Osteoblast (primary cell): ENCODE results near the gene BCL7B. TPM values are rescaled to one million over a fixed set of nuclear protein-coding genes. Genes with fewer than 3 reads are reported as not detected.
"Not testable (repeated sequence)": the region's sequence is repeated elsewhere in the genome, so short reads cannot be mapped to it uniquely, and the experiment has no call there.

Source experiments
- DNase-seq: peaks from one replicate; pipeline ENCODE4 v3.0.0; 2011; ENCODE audit warnings: low spot score, mixed read lengths; ENCODE audit not compliant: insufficient read length; ENCODE audit errors: missing footprints
- H2AFZ ChIP-seq: 2 replicates; pipeline ENCODE4 v1.6.0; 2011; ENCODE audit warnings: mild to moderate bottlenecking, low read length
- H3K27ac ChIP-seq: 2 replicates; pipeline ENCODE4 v1.5.1; 2011; ENCODE audit warnings: mild to moderate bottlenecking, low read depth, low read length, moderate library complexity
- H3K27me3 ChIP-seq: 2 replicates; pipeline ENCODE4 v1.6.0; 2012; ENCODE audit warnings: mild to moderate bottlenecking, control low read depth, inconsistent platforms, low read length, moderate library complexity; ENCODE audit not compliant: insufficient read depth
- H3K36me3 ChIP-seq: 2 replicates; pipeline ENCODE4 v1.5.1; 2011; ENCODE audit warnings: mild to moderate bottlenecking, low read length, control low read depth, moderate library complexity; ENCODE audit not compliant: insufficient read depth
- H3K4me1 ChIP-seq: 2 replicates; pipeline ENCODE4 v1.5.1; 2011; ENCODE audit warnings: mild to moderate bottlenecking, low read length, control low read depth, moderate library complexity; ENCODE audit not compliant: insufficient read depth
- H3K4me2 ChIP-seq: 2 replicates; pipeline ENCODE4 v1.6.0; 2011; ENCODE audit warnings: mild to moderate bottlenecking, low read length; ENCODE audit not compliant: insufficient read depth
- H3K4me3 ChIP-seq: fragments of 200-600 bp; sonication (generic); 3 replicates; pipeline ENCODE4 v1.5.1; 2012; ENCODE audit warnings: mild to moderate bottlenecking, low read length, inconsistent platforms; ENCODE audit not compliant: insufficient read depth
- H3K79me2 ChIP-seq: 2 replicates; pipeline ENCODE4 v1.6.0; 2012; ENCODE audit warnings: mild to moderate bottlenecking, low read length, control low read depth, inconsistent platforms; ENCODE audit not compliant: insufficient read depth
- H3K9me3 ChIP-seq: 2 replicates; pipeline ENCODE4 v1.5.1; 2011; ENCODE audit warnings: low read depth, low read length, control low read depth
- H4K20me1 ChIP-seq: 2 replicates; pipeline ENCODE4 v1.6.0; 2012; ENCODE audit warnings: mild to moderate bottlenecking, low read length, control low read depth; ENCODE audit not compliant: insufficient read depth
- total RNA-seq: library from RNA; depleted of rRNA; stranded (reverse); fragments of >200 nt; gene quantifications from 2 replicates; pipeline ENCODE4 v1.2.3, GENCODE V29; 2012
- TF ChIP-seq, protein P1 (sequence below): IDR thresholded peaks from 2 replicates; pipeline ENCODE4 v1.5.1; 2011; ENCODE audit warnings: mild to moderate bottlenecking, low read depth, low read length, moderate library complexity; ENCODE audit errors: extremely low read depth

The BCL7B gene
- total RNA-seq, 1 donor, result 32.9 TPM

DNA sequence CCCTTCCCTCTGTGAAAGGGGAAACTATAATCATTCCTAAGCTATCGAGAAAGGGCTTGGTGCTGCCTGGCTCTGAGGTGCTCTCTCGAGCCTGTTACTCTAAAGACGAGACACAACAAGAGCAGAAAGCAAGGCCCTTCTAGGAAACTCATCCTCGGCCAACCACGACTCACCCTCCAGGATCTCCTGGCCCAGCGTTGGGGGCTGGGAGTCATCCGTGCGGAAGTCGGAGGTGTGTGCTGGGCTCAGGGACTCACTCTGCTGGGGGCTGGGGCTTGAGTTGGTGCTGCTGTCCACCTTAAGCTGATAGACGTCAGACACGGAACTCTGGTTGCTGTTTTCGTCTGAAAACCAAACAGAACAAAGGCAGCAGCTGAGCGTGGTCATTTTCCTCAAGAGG lies 17.8 kb downstream of the BCL7B start:
- Histone ChIP-seq H4K20me1 (peaks cover 13% of the 10 kb centered on the region), H3K4me2 (no peak overlapping the region), H3K27ac (no peak overlapping the region), H3K4me1 (no peaks in the 10 kb centered on the region), H3K27me3 (no peaks in the 10 kb centered on the region), H3K79me2 (peaks cover 42% of the 10 kb centered on the region), H3K36me3 (peaks cover 69% of the 10 kb centered on the region), H3K9me3 (no peaks in the 10 kb centered on the region), H2AFZ (no peak overlapping the region), H3K4me3 (no peak overlapping the region)
- TF ChIP-seq, protein P1, sequence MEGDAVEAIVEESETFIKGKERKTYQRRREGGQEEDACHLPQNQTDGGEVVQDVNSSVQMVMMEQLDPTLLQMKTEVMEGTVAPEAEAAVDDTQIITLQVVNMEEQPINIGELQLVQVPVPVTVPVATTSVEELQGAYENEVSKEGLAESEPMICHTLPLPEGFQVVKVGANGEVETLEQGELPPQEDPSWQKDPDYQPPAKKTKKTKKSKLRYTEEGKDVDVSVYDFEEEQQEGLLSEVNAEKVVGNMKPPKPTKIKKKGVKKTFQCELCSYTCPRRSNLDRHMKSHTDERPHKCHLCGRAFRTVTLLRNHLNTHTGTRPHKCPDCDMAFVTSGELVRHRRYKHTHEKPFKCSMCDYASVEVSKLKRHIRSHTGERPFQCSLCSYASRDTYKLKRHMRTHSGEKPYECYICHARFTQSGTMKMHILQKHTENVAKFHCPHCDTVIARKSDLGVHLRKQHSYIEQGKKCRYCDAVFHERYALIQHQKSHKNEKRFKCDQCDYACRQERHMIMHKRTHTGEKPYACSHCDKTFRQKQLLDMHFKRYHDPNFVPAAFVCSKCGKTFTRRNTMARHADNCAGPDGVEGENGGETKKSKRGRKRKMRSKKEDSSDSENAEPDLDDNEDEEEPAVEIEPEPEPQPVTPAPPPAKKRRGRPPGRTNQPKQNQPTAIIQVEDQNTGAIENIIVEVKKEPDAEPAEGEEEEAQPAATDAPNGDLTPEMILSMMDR, result no peak
- no peak for DNase-seq

DNA sequence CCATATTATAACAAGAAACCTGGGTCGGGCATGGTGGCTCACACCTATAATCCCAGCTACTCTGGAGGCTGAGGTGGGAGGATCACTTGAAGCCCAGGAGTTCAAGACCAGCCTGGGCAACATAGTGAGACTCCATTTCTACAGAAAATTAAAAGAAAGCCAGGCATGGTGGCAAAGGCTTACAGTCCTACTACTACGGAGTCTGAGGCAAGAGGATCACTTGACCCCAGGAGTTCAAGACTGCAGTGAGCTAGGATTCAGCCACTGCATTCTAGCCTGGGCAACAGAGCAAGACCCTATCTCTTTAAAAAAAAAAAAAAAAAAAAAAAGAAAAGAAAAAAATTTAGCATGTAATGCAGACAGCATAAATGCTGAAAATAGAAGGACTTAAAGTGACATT lies 19.0 kb downstream of the BCL7B start:
- H3K27me3 ChIP-seq, H3K27ac ChIP-seq, H3K9me3 ChIP-seq, H2AFZ ChIP-seq, H3K4me2 ChIP-seq, DNase-seq, H3K4me3 ChIP-seq, H3K4me1 ChIP-seq: not testable (repeated sequence)
- Histone ChIP-seq H3K36me3 (peaks cover 67% of the 10 kb centered on the region), H4K20me1 (peaks cover 10% of the 10 kb centered on the region), H3K79me2 (peaks cover 31% of the 10 kb centered on the region)

DNA sequence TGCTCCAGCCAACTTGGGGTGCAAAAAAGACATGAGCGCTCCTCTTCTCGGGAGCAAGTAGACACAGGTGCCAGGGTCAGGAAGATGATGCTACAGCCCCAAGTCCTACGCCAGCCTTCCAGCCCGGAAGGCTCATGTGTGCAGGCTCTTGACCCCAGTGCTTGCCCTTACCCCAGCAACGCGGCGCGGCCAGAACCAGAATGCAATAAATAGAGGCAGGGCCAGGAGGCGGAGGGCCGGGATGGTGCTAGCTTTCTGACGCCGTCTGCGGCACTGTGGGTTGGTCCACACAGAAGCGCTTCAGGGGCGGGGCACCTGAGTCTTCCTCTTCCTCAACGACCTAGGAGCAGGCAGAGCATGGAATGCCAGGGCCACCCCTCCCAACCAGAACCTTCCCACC lies 20.4 kb downstream of the BCL7B start:
- Histone ChIP-seq H2AFZ (no peak overlapping the region), H3K4me2 (no peak overlapping the region), H3K79me2 (peaks cover 16% of the 10 kb centered on the region), H3K27me3 (no peaks in the 10 kb centered on the region), H3K36me3 (peaks cover 55% of the 10 kb centered on the region), H3K27ac (no peak overlapping the region), H3K4me3 (no peak overlapping the region), H4K20me1 (peaks cover under 1% of the 10 kb centered on the region), H3K4me1 (no peaks in the 10 kb centered on the region), H3K9me3 (no peaks in the 10 kb centered on the region)
- no peak for DNase-seq
- TF ChIP-seq, protein P1, result no peak

DNA sequence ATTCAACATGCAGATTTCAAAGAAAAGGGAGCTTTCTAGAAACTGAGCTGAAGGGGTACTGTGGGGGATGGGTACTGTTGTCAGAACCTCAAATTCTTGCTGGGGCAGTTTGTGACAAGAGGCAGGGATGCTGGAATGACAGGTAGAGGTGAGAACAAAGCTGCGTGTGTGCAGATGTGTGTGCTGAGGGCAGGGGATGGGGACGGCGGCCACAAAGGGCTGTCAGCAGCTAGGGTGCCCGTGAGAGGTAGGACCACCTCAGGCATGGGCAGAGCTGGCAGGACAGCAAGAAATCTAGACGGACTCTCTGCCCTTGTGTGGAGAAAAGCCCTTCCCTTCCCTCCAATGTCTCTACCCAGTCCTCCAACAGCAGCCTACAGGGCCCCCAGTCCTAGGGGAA lies 21.0 kb downstream of the BCL7B start:
- TF ChIP-seq, protein P1, result no peak
- H3K27ac ChIP-seq, result no peak overlapping the region
- no peak overlapping the region for H2AFZ ChIP-seq
- no peak for DNase-seq
- no peaks in the 10 kb centered on the region for H4K20me1 ChIP-seq
- H3K4me1 ChIP-seq, result no peaks in the 10 kb centered on the region
- no peaks in the 10 kb centered on the region for H3K9me3 ChIP-seq
- no peak overlapping the region for H3K4me2 ChIP-seq
- H3K4me3 ChIP-seq, result no peak overlapping the region
- H3K36me3 ChIP-seq, result peaks cover 51% of the 10 kb centered on the region
- H3K79me2 ChIP-seq, result peaks cover 11% of the 10 kb centered on the region
- H3K27me3 ChIP-seq, result no peaks in the 10 kb centered on the region

DNA sequence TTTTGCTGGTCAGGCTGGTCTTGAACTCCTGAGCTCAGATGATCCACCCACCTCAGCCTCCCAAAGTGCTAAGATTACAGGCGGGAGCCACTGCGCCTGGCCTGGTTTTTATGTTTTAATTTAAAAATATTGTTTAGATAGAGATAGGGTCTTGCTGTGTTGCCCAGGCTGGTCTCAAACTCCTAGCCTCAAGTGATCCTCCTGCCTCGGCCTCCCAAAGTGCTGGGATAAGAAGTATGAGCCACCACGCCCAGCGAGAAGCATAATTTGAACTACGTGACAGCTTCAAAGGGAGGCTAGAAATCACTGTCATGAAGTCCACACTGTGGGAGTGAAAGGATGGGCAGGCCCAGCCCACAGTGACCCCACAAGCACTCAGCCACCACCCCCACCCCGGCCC lies 21.6 kb downstream of the BCL7B start:
- DNase-seq, H3K9me3 ChIP-seq, H3K27ac ChIP-seq, H3K4me2 ChIP-seq, H3K79me2 ChIP-seq, H2AFZ ChIP-seq, H3K27me3 ChIP-seq, H3K4me1 ChIP-seq, H3K4me3 ChIP-seq, H4K20me1 ChIP-seq: not testable (repeated sequence)
- H3K36me3 ChIP-seq, result peaks cover 51% of the 10 kb centered on the region
